Fibroblast of pulmonary artery (primary cell): ENCODE results near the gene PVR.

ENCODE experiments used
- DNase-seq: peaks from one replicate; pipeline ENCODE4 v3.0.0-alpha.2; 2010; ENCODE audit warnings: low read depth
- H3K4me3 ChIP-seq: replicated peaks from 2 replicates; pipeline ENCODE4 v1.5.1; 2011; ENCODE audit warnings: low read depth, mild to moderate bottlenecking, control low read depth, low read length, moderate library complexity
- CTCF ChIP-seq: IDR thresholded peaks from 2 replicates; pipeline ENCODE4 v1.5.1; 2011; ENCODE audit warnings: mild to moderate bottlenecking, control low read depth, low read length, inconsistent platforms; ENCODE audit errors: missing control alignments

Gene PVR

GRCh38 chr19:44687888-44688287, 44.2 kb downstream of the PVR start:
- no peak for TF ChIP-seq CTCF
- H3K4me3 ChIP-seq = no peak overlapping the region
- no peak for DNase-seq

DNA sequence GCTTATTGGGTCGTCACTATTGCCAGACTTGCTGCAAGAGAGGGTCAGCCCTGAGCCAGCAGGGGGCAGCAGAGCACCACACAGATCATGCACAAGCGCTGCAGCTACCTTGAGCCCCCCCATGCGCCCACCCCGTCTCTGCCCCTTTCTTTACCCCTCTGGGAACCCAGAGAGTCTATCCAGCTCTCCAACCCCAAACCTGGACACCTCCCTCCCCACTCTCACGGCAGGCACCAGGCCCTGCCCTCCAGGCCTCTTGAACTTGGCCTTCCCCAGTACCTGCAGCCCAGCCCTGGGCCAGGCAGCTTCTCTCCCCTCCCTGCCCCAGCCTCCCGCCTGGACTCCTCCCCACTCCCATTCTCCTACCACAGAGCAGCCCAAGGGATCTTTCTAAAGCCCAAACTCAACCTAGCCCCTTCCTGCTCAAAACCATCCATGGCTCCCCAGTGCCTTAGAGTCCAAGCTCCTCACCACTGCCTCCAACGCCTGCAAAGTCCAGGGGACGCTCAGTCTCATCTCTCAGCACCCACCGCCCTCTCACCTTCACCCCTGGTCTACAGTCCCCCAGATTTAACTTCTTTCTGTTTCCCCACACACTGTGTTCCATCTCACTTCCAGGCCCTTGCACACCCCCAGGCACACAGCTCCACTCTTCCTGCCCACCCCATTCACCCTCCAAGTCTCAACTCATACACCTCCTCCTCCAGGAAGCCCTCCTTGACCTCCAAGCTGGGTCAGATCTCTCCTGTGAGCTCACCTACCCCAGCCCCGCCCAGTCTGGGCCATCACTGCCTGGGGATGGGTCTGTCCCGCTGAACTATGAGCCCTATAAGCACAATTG, 45.8 kb downstream of the PVR start:
- peak; percentile 95 for TF ChIP-seq CTCF
- peak; percentile 83 for DNase-seq
- H3K4me3 ChIP-seq = no peak overlapping the region

DNA sequence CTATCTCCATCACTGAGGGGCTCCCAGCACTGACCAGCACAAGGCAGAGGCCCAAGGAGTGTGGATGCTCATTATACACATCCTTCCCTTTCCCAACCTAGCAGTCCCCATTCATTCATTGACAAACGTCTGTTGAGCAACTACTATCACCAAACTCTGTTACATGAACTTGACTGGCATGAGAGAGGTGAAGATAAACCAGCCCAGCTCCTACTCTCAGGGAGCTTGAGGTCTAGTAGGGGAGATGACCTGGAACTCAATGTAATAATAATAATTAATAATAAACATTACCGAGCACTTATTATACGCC, 46.4 kb downstream of the PVR start:
- DNase-seq = no peak
- TF ChIP-seq CTCF = no peak

GRCh38 chr19:44692379-44692721, 48.6 kb downstream of the PVR start:
- H3K4me3 ChIP-seq = no peak overlapping the region
- no peak for TF ChIP-seq CTCF
- DNase-seq = no peak

More for the DNA sequence above, 46.4 kb downstream of the PVR start:
- no peak overlapping the region for H3K4me3 ChIP-seq

DNA sequence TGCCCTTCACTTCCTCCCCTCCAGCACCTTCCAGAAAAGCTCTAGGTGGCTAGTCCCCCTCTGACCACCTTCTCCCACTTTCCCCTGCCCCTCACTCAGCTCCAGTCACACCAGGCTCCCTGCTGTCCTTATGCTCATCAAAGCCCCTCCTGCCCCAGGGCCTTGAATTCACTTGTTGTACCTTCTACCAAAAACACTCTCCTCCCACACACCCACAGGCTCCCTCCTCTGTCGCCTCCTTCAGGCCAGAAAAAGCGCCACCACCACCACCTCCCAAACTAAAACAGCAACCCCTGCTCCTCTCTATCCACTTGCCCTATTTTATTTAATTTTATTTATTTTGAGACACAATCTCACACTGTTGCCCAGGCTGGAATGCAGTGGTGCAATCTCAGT, 50.5 kb downstream of the PVR start:
- no peak overlapping the region for H3K4me3 ChIP-seq
- DNase-seq = no peak
- TF ChIP-seq CTCF = peak; percentile 34

GRCh38 chr19:44696939-44697669, 53.4 kb downstream of the PVR start:
- no peak for TF ChIP-seq CTCF
- H3K4me3 ChIP-seq = no peak overlapping the region
- no peak for DNase-seq

DNA sequence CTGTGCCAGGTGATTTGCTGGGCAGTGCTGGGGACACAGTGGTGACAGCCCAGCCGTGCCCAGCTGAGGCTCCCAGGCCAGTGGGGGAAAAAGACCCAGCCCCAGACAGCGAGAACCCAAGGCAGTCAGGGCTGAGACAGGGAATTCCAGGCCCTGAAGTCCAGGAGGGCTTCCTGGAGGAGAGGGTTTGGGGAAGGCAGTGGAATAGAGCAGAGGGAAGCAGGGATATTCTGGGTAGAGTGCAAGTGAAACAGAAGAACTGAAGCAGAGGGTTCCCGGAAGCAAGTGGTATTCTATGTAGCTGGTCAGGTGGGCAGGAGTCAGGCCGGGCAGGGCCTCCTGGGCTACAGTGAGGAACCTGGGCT, 53.9 kb downstream of the PVR start:
- TF ChIP-seq CTCF = no peak
- no peak overlapping the region for H3K4me3 ChIP-seq

More for the DNA sequence above, 53.9 kb downstream of the PVR start:
- no peak for DNase-seq
